Measurements from ENCODE around the gene MYO7B.

- no peak for TF ChIP-seq EP300 (IDR thresholded peaks at IDR 0.05)
- TF ChIP-seq POLR2A (IDR thresholded peaks at IDR 0.05): no peak
- no peak for TF ChIP-seq CTCF (IDR thresholded peaks at IDR 0.05)
- TF ChIP-seq POLR2AphosphoS5 (IDR thresholded peaks at IDR 0.05): no peak
Measured at GRCh38 chr2:127639111-127639474, 103.6 kb downstream of the MYO7B start.

All from gastroesophageal sphincter (tissue), 3 donors.